Heart right ventricle (tissue), 16 donors: ENCODE results near the gene CCS. TPM values are rescaled to one million over a fixed set of nuclear protein-coding genes. Genes with fewer than 3 reads are reported as not detected.

Experiments used
- ATAC-seq, 8 donors: fragments of 200-7000 bp; cut with Tn5 transposase; one replicate each; pipeline ENCODE4 v1.9.1; 2020; ENCODE audit warnings: mild to moderate bottlenecking in 8 of 8, moderate library complexity in 8 of 8, moderate number of reproducible peaks in 1 of 8
- DNase-seq, 2 donors: peaks; one replicate each; pipeline ENCODE4 v3.0.0-alpha.2; 2020
- H3K27ac ChIP-seq, 10 donors: fragments of 200-600 bp; sonication (generic) in 2 of 10; one replicate each; pipeline versions ENCODE4 v1.5.0 to v1.8.0; 2020 to 2022; ENCODE audit warnings: mild to moderate bottlenecking in 3 of 10
- H3K27me3 ChIP-seq, 7 donors: fragments of 200-600 bp; one replicate each; pipeline ENCODE4 v1.8.0; 2021 to 2022; ENCODE audit warnings: mild to moderate bottlenecking in 2 of 7
- H3K36me3 ChIP-seq, 9 donors: fragments of 200-600 bp; sonication (generic) in 1 of 9; one replicate each; pipeline versions ENCODE4 v1.5.0 to v1.8.0; 2020 to 2022; ENCODE audit warnings: mild to moderate bottlenecking in 2 of 9
- H3K4me1 ChIP-seq, 9 donors: fragments of 200-600 bp; sonication (generic) in 1 of 9; one replicate each; pipeline versions ENCODE4 v1.5.0 to v1.8.0; 2020 to 2022; ENCODE audit warnings: mild to moderate bottlenecking in 4 of 9
- H3K4me3 ChIP-seq, 10 donors: fragments of 200-600 bp; sonication (generic) in 2 of 10; one replicate each; pipeline versions ENCODE4 v1.5.0 to v1.8.0; 2020 to 2022; ENCODE audit warnings: mild to moderate bottlenecking in 7 of 10, moderate library complexity in 2 of 10
- H3K9me3 ChIP-seq, 11 donors: fragments of 200-600 bp in 10 of 11; sonication (generic) in 2 of 11; one replicate each; pipeline versions ENCODE4 v1.5.0 to v1.8.0; 2013 to 2022; ENCODE audit warnings: mild to moderate bottlenecking in 2 of 11, control low read depth in 1 of 11, moderate library complexity in 1 of 11
- CTCF ChIP-seq, 9 donors: fragments of 200-600 bp; sonication (generic) in 2 of 9; IDR thresholded peaks; one replicate each; pipeline versions ENCODE4 v1.5.0 to v1.8.0; 2021 to 2022; ENCODE audit warnings: antibody characterized with exemption in 9 of 9, mild to moderate bottlenecking in 5 of 9, moderate library complexity in 1 of 9
- WGBS, 2 donors: extraction: QIAGEN DNeasy Blood & Tissue Kit; methylation state at CpG; one replicate each; pipeline ENCODE4 v1.1.7; 2013; ENCODE audit warnings: inconsistent platforms in 1 of 2; 5-methylcytosine and 5-hydroxymethylcytosine counted together
- intact Hi-C, 10 donors: fragments of 100-400 bp; cut with DNase I; formaldehyde crosslinking; loops; one replicate each; pipeline versions ENCODE4 v1.11.1 to v1.14.2; 2022
- polyA plus RNA-seq, 2 donors: library from polyadenylated mRNA; stranded (reverse); fragments of 200-250 nt; gene quantifications; one replicate each; pipeline ENCODE4 v1.2.3, GENCODE V29; 2013
- total RNA-seq, 10 donors: library from RNA; stranded (reverse); fragmentation: NEBNext Ultra II Directional in 3 of 10; extraction: Animal tissue kit (Norgen Biotek cat#: 25700) in 3 of 10; gene quantifications; one replicate each; pipeline versions ENCODE4 v1.2.1 to v1.2.4, GENCODE V29; 2021 to 2023
- donor health status: Arrhythmogenic right ventricular cardiomyopathy.
- donor health status: ischemic (EF 13 %, LVEDD 7.1; RV severe dilation, severe dysfunction).
- donor health status: healthy with polysubstance abuse.
- donor health status: DM: no; HTN: yes; CAD: no.
- donor health status: DM: no; HTN: no; CAD: no.
- donor health status: ischemic (EF 25% LVEDD 6.9; RV normal size, moderate dysfunction).
- donor health status: ischemic (EF 25% LVEDD 5.7; RV mildly dilated, moderate dysfunction).
- donor health status: healthy.
- donor health status: DM: yes; HTN: yes; CAD: no.
- donor health status: Ischemic cardiomyopathy.
- donor health status: ischemic (EF 35%, LVEDD 5.7; RV mildly dilated, moderate dysfunction).
- donor health status: nonischemic (EF 11% LVEDD 7.7; RV severe dilation, severe dysfunction).
- donor health status: DM: yes; HTN: yes; CAD: no.
- donor health status: PGD.
- donor health status: ischemic (EF 29% LVEDD 5.4; RV normal size, mild dysfunction).
- donor health status: nonischemic (EF 23%, LVEDD 6.1; RV moderate dilation, normal function).

CCS gene
- total and polyA plus RNA-seq, 12 donors, result 15.9 to 73.6 (median 21.0) TPM

DNA sequence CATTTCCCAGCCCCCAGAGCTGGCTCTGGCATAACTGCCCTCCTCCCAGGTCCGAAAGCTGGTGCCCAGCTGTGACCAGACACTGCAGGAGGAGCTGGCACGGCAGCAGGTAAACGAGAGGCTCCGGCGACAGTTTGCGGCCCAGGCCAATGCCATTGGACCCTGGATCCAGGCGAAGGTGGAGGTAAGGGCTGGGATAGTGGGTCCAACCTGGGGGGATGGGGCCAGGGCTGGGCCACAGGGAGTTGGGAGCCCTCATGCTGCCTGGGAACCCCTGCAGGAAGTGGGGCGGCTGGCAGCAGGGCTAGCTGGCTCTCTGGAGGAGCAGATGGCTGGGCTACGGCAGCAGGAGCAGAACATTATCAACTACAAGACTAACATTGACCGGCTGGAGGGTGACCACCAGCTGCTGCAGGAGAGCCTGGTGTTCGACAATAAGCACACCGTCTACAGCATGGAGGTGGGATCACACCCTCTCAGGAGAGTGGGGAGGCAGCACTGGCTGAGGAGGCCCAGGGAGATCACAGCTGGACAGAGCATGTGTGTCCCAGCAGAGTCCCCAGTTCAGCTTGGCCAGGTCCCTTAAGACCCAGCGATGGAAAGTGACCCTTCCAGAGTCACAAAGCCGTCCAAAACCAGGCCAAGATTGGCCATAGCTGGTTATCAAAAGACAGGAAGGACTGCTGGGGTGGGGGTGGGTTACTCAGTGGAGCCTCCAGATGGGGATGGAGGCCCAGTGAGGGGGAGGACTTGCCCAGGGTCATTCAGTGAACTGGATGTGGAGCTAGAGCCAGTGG lies 31.6 kb upstream of the CCS start:
- DNase-seq (no peak), ATAC-seq (no peak)
- Histone ChIP-seq H3K4me1 (peaks cover 4 to 9% (median 7%) of the 10 kb centered on the region in 9 donors), H3K27me3 (peaks cover 0 to 22% (median 12%) of the 10 kb centered on the region in 7 donors), H3K36me3 (peaks cover 0 to 32% (median 0%) of the 10 kb centered on the region in 9 donors), H3K9me3 (no peaks in the 10 kb centered on the region), H3K27ac (no peak overlapping the region), H3K4me3 (no peak overlapping the region)
- TF ChIP-seq CTCF (IDR thresholded peaks at IDR 0.05), result no peak
- intact Hi-C loops, result no loop called here
- WGBS, 2 donors, result 74 to 83% methylated on average over 14 of the region's 14 CpGs

DNA sequence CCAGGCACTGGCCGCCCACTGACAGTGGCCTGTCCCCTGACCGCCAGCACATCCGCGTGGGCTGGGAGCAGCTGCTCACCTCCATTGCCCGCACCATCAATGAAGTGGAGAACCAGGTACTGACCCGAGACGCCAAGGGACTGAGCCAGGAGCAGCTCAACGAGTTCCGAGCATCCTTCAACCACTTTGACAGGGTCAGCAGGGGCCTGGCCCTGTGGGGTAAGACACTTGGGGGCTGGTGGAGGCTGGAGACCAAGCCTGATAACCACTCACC lies 31.1 kb upstream of the CCS start:
- no peak for TF ChIP-seq CTCF (IDR thresholded peaks at IDR 0.05)
- WGBS, 2 donors, result 92 to 93% methylated on average over 9 of the region's 9 CpGs
- no peak for ATAC-seq
- Histone ChIP-seq H3K36me3 (peaks cover 0 to 32% (median 0%) of the 10 kb centered on the region in 9 donors), H3K27me3 (peaks cover 0 to 18% (median 10%) of the 10 kb centered on the region in 7 donors), H3K4me3 (no peak overlapping the region), H3K9me3 (no peaks in the 10 kb centered on the region), H3K27ac (no peak overlapping the region), H3K4me1 (peaks cover 4 to 9% (median 7%) of the 10 kb centered on the region in 9 donors)
- intact Hi-C loops, result no loop called here
- no peak for DNase-seq

GRCh38 chr11:66562275-66562674 lies 30.7 kb upstream of the CCS start:
- Histone ChIP-seq H3K9me3 (no peaks in the 10 kb centered on the region), H3K4me1 (peaks cover 4 to 10% (median 7%) of the 10 kb centered on the region in 9 donors), H3K27ac (no peak overlapping the region), H3K4me3 (no peak overlapping the region), H3K27me3 (peaks cover 0 to 18% (median 10%) of the 10 kb centered on the region in 7 donors), H3K36me3 (peaks cover 0 to 32% (median 0%) of the 10 kb centered on the region in 9 donors)
- intact Hi-C loops, result no loop called here
- TF ChIP-seq CTCF (IDR thresholded peaks at IDR 0.05), result no peak
- no peak for ATAC-seq
- no peak for DNase-seq
- 83 to 85% methylated on average over 2 of the region's 2 CpGs for WGBS, 2 donors

DNA sequence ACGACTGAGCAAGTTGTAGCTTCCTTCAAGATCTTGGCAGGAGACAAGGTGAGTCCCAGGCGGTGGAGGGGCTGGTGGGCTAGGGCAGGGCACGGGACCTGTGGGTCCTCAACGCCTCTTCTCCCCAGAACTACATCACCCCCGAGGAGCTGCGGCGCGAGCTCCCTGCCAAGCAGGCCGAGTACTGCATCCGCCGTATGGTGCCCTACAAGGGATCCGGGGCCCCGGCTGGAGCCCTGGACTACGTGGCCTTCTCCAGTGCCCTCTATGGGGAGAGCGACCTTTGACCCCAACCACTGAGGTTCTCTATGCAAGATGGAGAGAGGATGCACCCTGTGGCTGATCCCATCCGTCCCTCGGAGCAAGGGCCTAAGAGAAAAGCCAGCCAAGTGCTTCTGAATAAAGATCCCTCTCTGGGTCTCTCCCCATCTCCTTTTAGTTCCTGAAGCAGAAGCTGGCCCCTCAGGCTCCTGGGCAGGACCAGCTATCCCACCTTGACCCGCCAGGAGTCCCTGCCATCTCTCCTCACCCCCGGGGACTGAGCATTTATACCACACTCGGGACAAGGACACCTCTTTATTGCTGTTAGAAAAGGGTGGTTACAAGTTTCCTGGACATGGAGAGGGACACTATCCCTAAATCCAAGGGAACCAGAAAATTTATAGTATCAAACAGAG lies 29.9 kb upstream of the CCS start:
- peaks cover 4 to 17% (median 13%) of the 10 kb centered on the region in 9 donors for H3K4me1 ChIP-seq
- ATAC-seq (no peak), DNase-seq (no peak)
- intact Hi-C loops, result no loop called here
- H3K9me3 ChIP-seq, result no peaks in the 10 kb centered on the region
- no peak overlapping the region for H3K4me3 ChIP-seq
- 90 to 92% methylated on average over 20 of the region's 20 CpGs for WGBS, 2 donors
- peaks cover 0 to 18% (median 5%) of the 10 kb centered on the region in 7 donors for H3K27me3 ChIP-seq
- H3K36me3 ChIP-seq, result peaks cover 0 to 32% (median 0%) of the 10 kb centered on the region in 9 donors
- no peak overlapping the region for H3K27ac ChIP-seq
- no peak for TF ChIP-seq CTCF (IDR thresholded peaks at IDR 0.05)
